HG03558 (cell line): ENCODE data around the gene UMAD1.
A peak's percentile ranks its signal among the peaks of the same experiment; 100 is the strongest.

ENCODE experiments used
- ATAC-seq: cut with Tn5 transposase; IDR thresholded peaks from one replicate; pipeline ENCODE4 v1.9.1; 2021; ENCODE audit warnings: moderate number of reproducible peaks; ENCODE audit not compliant: unreplicated experiment; ENCODE audit errors: extremely low read depth

UMAD1 gene

GRCh38 chr7:7912937-7913336 lies 272.4 kb downstream of the UMAD1 start:
- ATAC-seq, result no peak

- no peak for ATAC-seq
Measured at GRCh38 chr7:7913504-7913903, 273.0 kb downstream of the UMAD1 start.

- ATAC-seq, result no peak
Measured at GRCh38 chr7:7914547-7914946, 274.0 kb downstream of the UMAD1 start.

DNA sequence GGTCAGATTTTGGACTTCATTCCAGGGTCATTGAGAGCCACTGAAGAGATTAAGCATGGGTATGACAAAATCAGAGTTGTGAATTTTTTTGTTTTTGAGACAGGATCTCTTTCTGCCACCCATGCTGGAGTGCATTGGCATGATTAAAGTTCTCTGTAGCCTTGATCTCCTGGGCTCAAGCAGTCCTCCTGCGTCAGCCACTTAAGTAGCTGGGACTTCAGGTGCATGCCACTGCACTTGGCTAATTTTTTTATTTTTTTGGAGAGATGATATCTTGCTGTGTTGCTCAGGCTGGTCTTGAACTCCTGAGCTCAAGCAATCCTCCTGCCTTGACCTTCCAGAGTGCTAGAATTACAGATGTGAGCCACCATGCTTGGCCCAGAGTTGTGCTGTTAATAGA lies 275.5 kb downstream of the UMAD1 start:
- no peak for ATAC-seq

GRCh38 chr7:7917593-7917992 lies 277.0 kb downstream of the UMAD1 start:
- no peak for ATAC-seq

GRCh38 chr7:7918736-7919448 lies 278.3 kb downstream of the UMAD1 start:
- no peak for ATAC-seq

- ATAC-seq, result no peak
Measured at GRCh38 chr7:7919449-7919945, 278.9 kb downstream of the UMAD1 start.

GRCh38 chr7:7920056-7920455 lies 279.5 kb downstream of the UMAD1 start:
- ATAC-seq, result no peak

GRCh38 chr7:7920481-7920880 lies 279.9 kb downstream of the UMAD1 start:
- peak; percentile 95 for ATAC-seq

GRCh38 chr7:7921830-7922229 lies 281.3 kb downstream of the UMAD1 start:
- no peak for ATAC-seq

DNA sequence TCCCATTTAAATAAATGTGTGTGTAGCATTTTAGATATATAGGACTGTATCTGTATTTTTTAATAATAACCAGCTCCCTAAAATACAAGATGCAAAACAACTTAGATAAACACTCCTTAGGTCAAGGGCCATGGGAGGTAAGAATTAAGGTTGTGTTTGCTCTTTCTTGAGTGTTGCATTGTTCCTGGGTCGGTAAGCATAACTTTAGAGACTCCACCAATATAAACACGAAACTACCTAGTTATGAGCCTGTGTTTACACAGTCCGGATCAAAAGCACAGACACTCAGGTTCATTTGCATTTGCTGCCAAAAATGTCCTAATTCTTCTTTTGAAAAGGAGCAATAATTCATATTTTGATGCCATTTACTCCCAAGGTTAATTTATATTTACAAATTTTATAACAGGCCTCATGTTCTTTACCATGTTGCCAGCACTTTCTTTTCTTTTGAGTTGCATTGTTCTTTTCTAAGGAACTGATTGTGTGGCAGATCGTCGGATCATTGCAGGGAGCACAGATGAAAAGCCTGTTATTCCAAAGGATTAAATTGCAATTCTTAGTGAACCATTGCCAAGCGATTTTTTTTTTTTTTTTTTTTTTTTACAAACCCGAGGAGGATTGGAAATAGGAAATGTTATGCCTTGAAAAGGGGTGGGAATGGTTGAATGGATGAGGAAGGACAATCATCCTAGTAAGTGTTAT lies 282.3 kb downstream of the UMAD1 start:
- no peak for ATAC-seq

DNA sequence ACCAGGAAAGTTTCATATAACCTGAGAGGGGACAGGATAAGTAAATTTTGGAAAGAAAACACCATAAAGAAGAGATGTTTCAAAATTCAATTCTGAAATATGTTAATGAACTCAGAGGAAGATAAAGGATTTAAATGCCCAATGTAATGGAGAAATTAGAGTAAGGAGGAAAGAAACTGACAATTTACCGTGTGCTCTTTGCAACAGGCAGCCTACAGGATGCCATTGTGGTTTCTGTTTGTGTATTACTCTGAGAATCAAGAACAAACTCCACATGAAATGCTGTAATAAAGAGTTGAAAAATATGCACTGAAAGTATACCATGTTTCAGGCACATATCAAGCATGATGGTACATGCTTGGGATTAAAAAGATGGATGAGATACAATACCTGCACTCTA lies 283.3 kb downstream of the UMAD1 start:
- no peak for ATAC-seq

DNA sequence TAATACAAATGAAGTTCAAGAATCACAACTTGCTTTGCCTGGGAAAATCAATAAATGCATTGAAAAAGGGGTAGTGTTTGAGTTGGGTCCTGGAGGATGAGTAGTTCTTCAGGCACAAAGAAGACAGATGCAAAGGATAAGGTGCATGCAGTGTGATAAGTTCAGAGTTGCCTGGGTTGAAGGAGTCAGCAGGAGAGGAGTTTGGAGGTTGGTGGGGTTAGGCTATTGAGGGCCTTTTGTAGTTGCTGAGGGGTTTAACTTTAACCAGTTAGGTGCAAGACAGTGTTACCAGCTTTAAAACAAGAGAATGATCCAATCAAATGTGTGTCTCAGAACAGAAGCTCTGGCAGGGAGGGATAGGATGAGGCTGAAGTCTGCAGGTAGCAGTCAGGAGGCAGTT lies 283.8 kb downstream of the UMAD1 start:
- no peak for ATAC-seq
